ENCODE data around the gene NALF2. TPM values are rescaled to one million over a fixed set of nuclear protein-coding genes. Genes with fewer than 3 reads are reported as not detected.

Gene NALF2
- polyA plus RNA-seq, 3 donors = not detected

DNA sequence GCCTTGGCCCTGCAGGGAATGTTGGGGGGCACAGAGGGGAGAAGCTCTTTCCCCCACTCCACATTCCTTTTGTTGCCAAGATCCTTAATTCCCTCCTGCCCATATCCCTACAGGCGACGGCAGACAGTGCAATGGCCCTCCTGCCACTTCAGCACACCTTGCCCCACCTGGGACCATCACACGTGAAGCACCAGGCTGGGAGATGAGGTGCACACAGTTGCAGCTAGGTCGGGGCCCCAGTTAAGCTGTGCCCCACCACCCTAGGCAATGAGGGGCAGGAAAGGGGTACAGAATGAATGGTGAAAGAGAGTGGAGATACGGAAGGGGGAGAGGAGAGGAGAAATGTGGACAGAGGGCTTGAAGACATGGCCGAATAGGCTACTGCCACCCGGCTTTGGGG lies 26.2 kb downstream of the NALF2 start:
- no peak for TF ChIP-seq CTCF (IDR thresholded peaks at IDR 0.05)
- Mint-ChIP-seq H3K4me1 (no peaks in the 10 kb centered on the region), H3K27me3 (ENCODE audit: low read depth in 3 of 3) (peaks cover 0 to 8% (median 0%) of the 10 kb centered on the region in 3 donors), H3K36me3 (no peaks in the 10 kb centered on the region), H3K27ac (no peak overlapping the region), H3K9me3 (peaks cover 0 to 14% (median 4%) of the 10 kb centered on the region in 7 donors), H3K4me3 (no peak overlapping the region)
- Histone ChIP-seq H4K20me1 (ENCODE audit: insufficient read depth, low read length) (no peaks in the 10 kb centered on the region), H3K27ac (ENCODE audit: low read depth in 1 of 2, low read length in 2 of 2) (no peak overlapping the region), H3K27me3 (ENCODE audit: control insufficient read depth in 2 of 2, insufficient read depth in 2 of 2, low read length in 2 of 2) (no peaks in the 10 kb centered on the region), H3K4me1 (ENCODE audit: control insufficient read depth in 1 of 2, insufficient read depth in 2 of 2, low read length in 2 of 2) (no peaks in the 10 kb centered on the region), H3K36me3 (replicated peaks in 1 of 2; ENCODE audit: control insufficient read depth in 1 of 2, insufficient read depth in 2 of 2, low read length in 2 of 2) (no peaks in the 10 kb centered on the region), H3K9ac (ENCODE audit: insufficient read depth, low read length, poor library complexity, severe bottlenecking) (no peak overlapping the region), H2AFZ (ENCODE audit: insufficient read depth, low read depth, low read length, poor library complexity, severe bottlenecking) (no peak overlapping the region), H3K9me3 (replicated peaks in 1 of 2; ENCODE audit: control insufficient read depth in 1 of 2, insufficient read depth in 1 of 2, low read length in 2 of 2) (no peaks in the 10 kb centered on the region), H3K79me2 (ENCODE audit: insufficient read depth, low read length) (no peaks in the 10 kb centered on the region), H3K4me2 (replicated peaks; ENCODE audit: extremely low read depth, low read length, poor library complexity, severe bottlenecking) (no peak overlapping the region), H3K4me3 (replicated peaks in 1 of 3; ENCODE audit: low read depth in 2 of 3, low read length in 3 of 3) (no peak overlapping the region)
- intact Hi-C loops (cut with micrococcal nuclease) = loop anchor here in 1 of 2 donors (10.0 kb wide), 1 partner anchor 564 kb away; no protein-coding TSS in a partner anchor
- no peak for DNase-seq
- 95% methylated on average over 4 of the region's 7 CpGs for WGBS (ENCODE audit: insufficient coverage)

DNA sequence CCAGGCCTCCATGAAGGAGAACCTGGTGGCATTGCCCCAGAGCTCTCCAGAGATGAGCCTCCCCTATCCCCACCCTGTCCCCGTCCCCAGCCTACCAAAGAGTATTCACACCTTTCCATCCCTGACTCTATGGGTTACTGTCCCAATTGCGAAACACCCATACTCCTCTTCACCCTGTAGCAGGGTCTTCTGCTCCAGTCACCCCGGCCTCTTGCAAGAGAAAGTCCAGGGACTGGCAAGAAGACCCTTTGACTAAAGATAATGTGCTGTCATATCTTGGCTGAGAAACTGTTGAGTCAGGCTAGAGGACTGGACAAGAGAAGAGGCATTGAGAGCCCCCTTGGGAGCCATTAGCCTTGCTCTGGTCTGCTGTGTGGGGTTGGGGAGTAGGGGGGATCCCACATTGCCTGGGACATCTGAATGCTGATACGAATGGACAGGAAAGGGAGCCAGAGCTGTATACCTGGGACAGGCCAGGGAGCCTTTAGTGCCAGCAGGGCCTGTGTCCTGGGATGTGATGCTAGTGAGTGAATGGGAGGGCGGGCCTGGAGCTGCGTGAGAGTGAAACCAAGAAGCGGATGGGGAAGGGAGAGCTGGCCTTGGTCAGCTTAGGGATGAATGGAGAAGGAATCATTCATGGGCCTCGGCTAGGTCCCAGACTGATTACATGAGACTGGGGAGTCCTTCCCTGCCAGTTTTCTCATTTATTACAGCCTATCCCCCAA lies 27.1 kb downstream of the NALF2 start:
- no peak overlapping the region for H3K4me3 ChIP-seq (replicated peaks in 1 of 3; ENCODE audit: low read depth in 2 of 3, low read length in 3 of 3)
- 78% methylated on average over 2 of the region's 8 CpGs for WGBS (ENCODE audit: insufficient coverage)
- Mint-ChIP-seq H3K4me1 (no peaks in the 10 kb centered on the region), H3K9me3 (peaks cover 0 to 14% (median 4%) of the 10 kb centered on the region in 7 donors), H3K27me3 (ENCODE audit: low read depth in 3 of 3) (peaks cover 0 to 7% (median 0%) of the 10 kb centered on the region in 3 donors), H3K36me3 (no peaks in the 10 kb centered on the region), H3K4me3 (no peak overlapping the region), H3K27ac (no peak overlapping the region)
- H3K4me1 ChIP-seq (ENCODE audit: control insufficient read depth in 1 of 2, insufficient read depth in 2 of 2, low read length in 2 of 2) = no peaks in the 10 kb centered on the region
- H3K79me2 ChIP-seq (ENCODE audit: insufficient read depth, low read length) = no peaks in the 10 kb centered on the region
- H3K9ac ChIP-seq (ENCODE audit: insufficient read depth, low read length, poor library complexity, severe bottlenecking) = no peak overlapping the region
- H3K4me2 ChIP-seq (replicated peaks; ENCODE audit: extremely low read depth, low read length, poor library complexity, severe bottlenecking) = no peak overlapping the region
- H3K27me3 ChIP-seq (ENCODE audit: control insufficient read depth in 2 of 2, insufficient read depth in 2 of 2, low read length in 2 of 2) = no peaks in the 10 kb centered on the region
- no peak for TF ChIP-seq CTCF (IDR thresholded peaks at IDR 0.05)
- no peak overlapping the region for H3K27ac ChIP-seq (ENCODE audit: low read depth in 1 of 2, low read length in 2 of 2)
- no peak for DNase-seq
- intact Hi-C loops (cut with micrococcal nuclease) = loop anchor here in 1 of 2 donors (10.0 kb wide), 1 partner anchor 564 kb away; no protein-coding TSS in a partner anchor
- H4K20me1 ChIP-seq (ENCODE audit: insufficient read depth, low read length) = no peaks in the 10 kb centered on the region
- no peaks in the 10 kb centered on the region for H3K36me3 ChIP-seq (replicated peaks in 1 of 2; ENCODE audit: control insufficient read depth in 1 of 2, insufficient read depth in 2 of 2, low read length in 2 of 2)
- no peaks in the 10 kb centered on the region for H3K9me3 ChIP-seq (replicated peaks in 1 of 2; ENCODE audit: control insufficient read depth in 1 of 2, insufficient read depth in 1 of 2, low read length in 2 of 2)
- H2AFZ ChIP-seq (ENCODE audit: insufficient read depth, low read depth, low read length, poor library complexity, severe bottlenecking) = no peak overlapping the region
